HEK293 (cell line): ENCODE measurements around the gene MPZL1.
A peak's percentile ranks its signal among the peaks of the same experiment; 100 is the strongest.

Experiments
- CTCF ChIP-seq: fragments of 450-650 bp; formaldehyde crosslinking; IDR thresholded peaks from 2 replicates; pipeline ENCODE4 v1.5.1; 2016; ENCODE audit warnings: missing biosample characterization, missing genetic modification characterization
- GLI4 ChIP-seq: fragments of 450-650 bp; formaldehyde crosslinking; IDR thresholded peaks from 2 replicates; pipeline ENCODE4 v1.5.1; 2016; ENCODE audit warnings: missing biosample characterization, missing genetic modification characterization
- HIC1 ChIP-seq: fragments of 450-650 bp; formaldehyde crosslinking; IDR thresholded peaks from 2 replicates; pipeline ENCODE4 v1.5.1; 2016; ENCODE audit warnings: missing biosample characterization, missing genetic modification characterization
- INSM2 ChIP-seq: fragments of 450-650 bp; formaldehyde crosslinking; IDR thresholded peaks from 2 replicates; pipeline ENCODE4 v1.5.1; 2016; ENCODE audit warnings: missing biosample characterization, missing genetic modification characterization
- KLF7 ChIP-seq: fragments of 450-650 bp; formaldehyde crosslinking; IDR thresholded peaks from 2 replicates; pipeline ENCODE4 v1.5.1; 2016; ENCODE audit warnings: missing biosample characterization, missing genetic modification characterization, borderline replicate concordance
- MYNN ChIP-seq: fragments of 450-650 bp; formaldehyde crosslinking; IDR thresholded peaks from 2 replicates; pipeline ENCODE4 v1.5.1; 2016; ENCODE audit warnings: missing biosample characterization, missing genetic modification characterization, borderline replicate concordance
- PRDM6 ChIP-seq: fragments of 450-650 bp; formaldehyde crosslinking; IDR thresholded peaks from 2 replicates; pipeline ENCODE4 v1.5.1; 2017; ENCODE audit warnings: missing biosample characterization, missing genetic modification characterization
- SP7 ChIP-seq: fragments of 450-650 bp; formaldehyde crosslinking; IDR thresholded peaks from 2 replicates; pipeline ENCODE4 v1.5.1; 2016; ENCODE audit warnings: missing biosample characterization, missing genetic modification characterization
- ZBTB44 ChIP-seq: fragments of 450-650 bp; IDR thresholded peaks from 2 replicates; pipeline ENCODE4 v1.5.1; 2018; ENCODE audit warnings: missing biosample characterization, mild to moderate bottlenecking, missing genetic modification characterization
- ZFP3 ChIP-seq: fragments of 450-650 bp; formaldehyde crosslinking; IDR thresholded peaks from 2 replicates; pipeline ENCODE4 v1.5.1; 2016; ENCODE audit warnings: low read depth, missing biosample characterization, missing genetic modification characterization
- ZNF121 ChIP-seq: fragments of 450-650 bp; formaldehyde crosslinking; IDR thresholded peaks from 2 replicates; pipeline ENCODE4 v1.5.1; 2016; ENCODE audit warnings: missing biosample characterization, missing genetic modification characterization
- ZNF133 ChIP-seq: fragments of 450-650 bp; formaldehyde crosslinking; IDR thresholded peaks from 2 replicates; pipeline ENCODE4 v1.5.1; 2016; ENCODE audit warnings: missing biosample characterization, missing genetic modification characterization
- ZNF16 ChIP-seq: fragments of 450-650 bp; formaldehyde crosslinking; IDR thresholded peaks from 2 replicates; pipeline ENCODE4 v1.5.1; 2016; ENCODE audit warnings: low read depth, missing biosample characterization, missing genetic modification characterization
- ZNF19 ChIP-seq: fragments of 450-650 bp; formaldehyde crosslinking; IDR thresholded peaks from 2 replicates; pipeline ENCODE4; 2016; ENCODE audit warnings: missing biosample characterization, missing genetic modification characterization, low read depth
- ZNF2 ChIP-seq: fragments of 450-650 bp; formaldehyde crosslinking; IDR thresholded peaks from 2 replicates; pipeline ENCODE4 v1.5.1; 2016; ENCODE audit warnings: missing biosample characterization, missing genetic modification characterization
- ZNF239 ChIP-seq: fragments of 450-650 bp; formaldehyde crosslinking; IDR thresholded peaks from 2 replicates; pipeline ENCODE4 v1.5.1; 2016; ENCODE audit warnings: missing biosample characterization, missing genetic modification characterization
- ZNF26 ChIP-seq: fragments of 450-650 bp; formaldehyde crosslinking; IDR thresholded peaks from 2 replicates; pipeline ENCODE4 v1.5.1; 2016; ENCODE audit warnings: missing biosample characterization, missing genetic modification characterization
- ZNF426 ChIP-seq: fragments of 450-650 bp; formaldehyde crosslinking; IDR thresholded peaks from 2 replicates; pipeline ENCODE4 v1.5.1; 2017; ENCODE audit warnings: missing biosample characterization, missing genetic modification characterization, mild to moderate bottlenecking, inconsistent platforms, moderate library complexity
- ZNF449 ChIP-seq: fragments of 450-650 bp; formaldehyde crosslinking; IDR thresholded peaks from 2 replicates; pipeline ENCODE4 v1.5.1; 2017; ENCODE audit warnings: missing biosample characterization, mild to moderate bottlenecking, missing genetic modification characterization, moderate library complexity
- ZNF548 ChIP-seq: fragments of 450-650 bp; formaldehyde crosslinking; IDR thresholded peaks from 2 replicates; pipeline ENCODE4 v1.5.1; 2016; ENCODE audit warnings: missing biosample characterization, missing genetic modification characterization
- ZNF560 ChIP-seq: fragments of 450-650 bp; formaldehyde crosslinking; IDR thresholded peaks from 2 replicates; pipeline ENCODE4 v1.5.1; 2017; ENCODE audit warnings: missing biosample characterization, missing genetic modification characterization, borderline replicate concordance
- ZNF580 ChIP-seq: fragments of 450-650 bp; formaldehyde crosslinking; IDR thresholded peaks from 2 replicates; pipeline ENCODE4 v1.5.1; 2016; ENCODE audit warnings: missing biosample characterization, missing genetic modification characterization
- ZNF654 ChIP-seq: fragments of 450-650 bp; formaldehyde crosslinking; IDR thresholded peaks from 2 replicates; pipeline ENCODE4 v1.5.1; 2016; ENCODE audit warnings: low read depth, missing biosample characterization, missing genetic modification characterization
- ZNF670 ChIP-seq: fragments of 450-650 bp; formaldehyde crosslinking; IDR thresholded peaks from 2 replicates; pipeline ENCODE4 v1.5.1; 2016; ENCODE audit warnings: missing biosample characterization, missing genetic modification characterization, low read depth
- ZNF776 ChIP-seq: fragments of 450-650 bp; formaldehyde crosslinking; IDR thresholded peaks from 2 replicates; pipeline ENCODE4 v1.5.0; 2017; ENCODE audit warnings: missing biosample characterization, missing genetic modification characterization, borderline replicate concordance
- ZSCAN16 ChIP-seq: fragments of 450-650 bp; formaldehyde crosslinking; IDR thresholded peaks from 2 replicates; pipeline ENCODE4 v1.5.1; 2016; ENCODE audit warnings: missing biosample characterization, missing genetic modification characterization

MPZL1 gene

GRCh38 chr1:167715157-167715999 is 6.4 kb upstream of the MPZL1 start (continued):
- TF ChIP-seq ZBTB44 (tag by site-specific recombination) (peak; percentile 62; the same call in 1 of the 2 replicates), ZNF670 (tag by site-specific recombination) (no peak), ZNF239 (tag by site-specific recombination) (no peak), ZNF654 (tag by site-specific recombination) (peak; percentile 43), ZNF2 (tag by site-specific recombination) (peak; percentile 80), HIC1 (tag by site-specific recombination) (no peak), ZNF580 (tag by site-specific recombination) (peak; percentile 72), ZNF16 (tag by site-specific recombination) (no peak), ZSCAN16 (no peak), ZNF26 (no peak), MYNN (no peak), KLF7 (tag by site-specific recombination) (0 out of 2 replicates have a peak, but pooled peaks have one; percentile 21), ZNF776 (tag by site-specific recombination) (no peak), CTCF (peak; percentile 97), INSM2 (tag by site-specific recombination) (peak; percentile 27; the same call in 1 of the 2 replicates), ZNF449 (tag by site-specific recombination) (peak; percentile 14; the same call in 1 of the 2 replicates), PRDM6 (tag by site-specific recombination) (peak; percentile 71), GLI4 (tag by site-specific recombination) (0 out of 2 replicates have a peak, but pooled peaks have one; percentile 43), ZNF560 (no peak), ZNF19 (tag by site-specific recombination) (no peak), SP7 (tag by site-specific recombination) (peak; percentile 82), ZFP3 (tag by site-specific recombination) (no peak), ZNF548 (no peak), ZNF133 (no peak), ZNF426 (tag by site-specific recombination) (no peak), ZNF121 (no peak)
